Breast epithelium (tissue), 3 donors: ENCODE results near the gene EIF4ENIF1.

Source experiments
- POLR2A ChIP-seq: fragments of 450-650 bp; IDR thresholded peaks from one replicate; pipeline ENCODE4 v1.6.1; 2016; ENCODE audit warnings: antibody characterized with exemption, mild to moderate bottlenecking, moderate library complexity
- POLR2AphosphoS5 ChIP-seq, 3 donors: sonication (generic); formaldehyde crosslinking; IDR thresholded peaks; one replicate each; pipeline ENCODE4 v1.6.1; 2017; ENCODE audit warnings: antibody characterized with exemption in 3 of 3
- TF ChIP-seq, protein P1 (sequence below), 3 donors: fragments of 450-650 bp; IDR thresholded peaks; one replicate each; pipeline ENCODE4 v1.5.1; 2016 to 2017; ENCODE audit warnings: antibody characterized with exemption in 3 of 3, mild to moderate bottlenecking in 3 of 3, moderate library complexity in 3 of 3

GRCh38 chr22:31448382-31448781 is 41.3 kb downstream of the EIF4ENIF1 start:
- TF ChIP-seq, protein P1, sequence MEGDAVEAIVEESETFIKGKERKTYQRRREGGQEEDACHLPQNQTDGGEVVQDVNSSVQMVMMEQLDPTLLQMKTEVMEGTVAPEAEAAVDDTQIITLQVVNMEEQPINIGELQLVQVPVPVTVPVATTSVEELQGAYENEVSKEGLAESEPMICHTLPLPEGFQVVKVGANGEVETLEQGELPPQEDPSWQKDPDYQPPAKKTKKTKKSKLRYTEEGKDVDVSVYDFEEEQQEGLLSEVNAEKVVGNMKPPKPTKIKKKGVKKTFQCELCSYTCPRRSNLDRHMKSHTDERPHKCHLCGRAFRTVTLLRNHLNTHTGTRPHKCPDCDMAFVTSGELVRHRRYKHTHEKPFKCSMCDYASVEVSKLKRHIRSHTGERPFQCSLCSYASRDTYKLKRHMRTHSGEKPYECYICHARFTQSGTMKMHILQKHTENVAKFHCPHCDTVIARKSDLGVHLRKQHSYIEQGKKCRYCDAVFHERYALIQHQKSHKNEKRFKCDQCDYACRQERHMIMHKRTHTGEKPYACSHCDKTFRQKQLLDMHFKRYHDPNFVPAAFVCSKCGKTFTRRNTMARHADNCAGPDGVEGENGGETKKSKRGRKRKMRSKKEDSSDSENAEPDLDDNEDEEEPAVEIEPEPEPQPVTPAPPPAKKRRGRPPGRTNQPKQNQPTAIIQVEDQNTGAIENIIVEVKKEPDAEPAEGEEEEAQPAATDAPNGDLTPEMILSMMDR (IDR thresholded peaks at IDR 0.05), result no peak
- TF ChIP-seq POLR2A, result no peak
- no peak for TF ChIP-seq POLR2AphosphoS5 (IDR thresholded peaks at IDR 0.05)
